GM19467 (cell line): ENCODE measurements around the gene EML3.
"Not testable (repeated sequence)": the region's sequence is repeated elsewhere in the genome, so short reads cannot be mapped to it uniquely, and the experiment has no call there.

Experiments used
- ATAC-seq: cut with Tn5 transposase; IDR thresholded peaks from one replicate; pipeline ENCODE4 v1.9.1; 2021; ENCODE audit warnings: mild to moderate bottlenecking, moderate library complexity; ENCODE audit not compliant: unreplicated experiment

Gene EML3

DNA sequence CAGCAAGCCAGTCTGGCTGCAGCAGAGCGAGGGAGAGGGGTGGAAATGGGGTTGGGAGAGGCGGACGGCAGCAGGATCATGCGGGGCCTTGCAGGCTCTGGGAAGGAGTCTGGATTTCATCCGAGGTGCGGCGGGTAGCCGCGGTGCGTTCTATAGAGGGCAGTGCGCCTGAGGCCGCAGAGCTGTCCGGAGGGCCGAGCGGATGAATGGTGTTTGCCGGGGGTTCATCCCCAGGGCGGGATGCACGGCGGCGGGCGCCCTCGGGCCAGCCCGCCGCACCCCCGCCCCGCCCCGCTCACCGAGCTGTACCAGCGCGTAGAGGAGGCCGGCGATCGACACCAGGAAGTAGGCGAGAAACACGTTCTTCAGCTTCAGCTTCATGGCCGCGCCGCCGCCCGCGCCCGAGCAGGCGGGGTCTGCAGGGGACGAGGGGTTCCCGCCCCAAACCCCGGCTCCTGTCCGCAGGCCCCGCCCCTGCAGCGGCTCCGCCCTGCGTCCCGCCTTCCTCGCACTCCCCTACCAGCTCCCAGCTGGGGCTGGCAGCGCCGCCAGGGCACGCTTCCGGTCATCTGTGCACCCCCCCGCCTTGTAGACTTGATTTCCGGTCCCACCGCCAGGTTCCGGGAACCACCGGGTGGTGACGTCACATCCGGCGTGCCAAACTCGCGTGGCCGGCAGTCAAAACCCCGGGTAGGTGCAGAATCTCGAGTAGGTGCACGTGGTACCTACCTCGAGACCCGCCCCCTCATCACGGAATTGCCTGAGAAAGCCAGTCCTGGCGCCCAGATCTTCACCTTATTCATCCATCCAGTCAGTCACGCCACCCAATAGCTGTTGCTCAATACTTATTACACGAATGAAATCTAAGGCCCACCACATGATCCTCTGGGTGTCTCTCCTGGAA lies 9.2 kb upstream of the EML3 start, which contains the start of gene B3GAT3:
Gene B3GAT3, minus strand, starts transcription at position 420 of the 904 bp plus-strand sequence. Its CDS starts 39 bp downstream, at position 381.
- peak; percentile 90 for ATAC-seq

DNA sequence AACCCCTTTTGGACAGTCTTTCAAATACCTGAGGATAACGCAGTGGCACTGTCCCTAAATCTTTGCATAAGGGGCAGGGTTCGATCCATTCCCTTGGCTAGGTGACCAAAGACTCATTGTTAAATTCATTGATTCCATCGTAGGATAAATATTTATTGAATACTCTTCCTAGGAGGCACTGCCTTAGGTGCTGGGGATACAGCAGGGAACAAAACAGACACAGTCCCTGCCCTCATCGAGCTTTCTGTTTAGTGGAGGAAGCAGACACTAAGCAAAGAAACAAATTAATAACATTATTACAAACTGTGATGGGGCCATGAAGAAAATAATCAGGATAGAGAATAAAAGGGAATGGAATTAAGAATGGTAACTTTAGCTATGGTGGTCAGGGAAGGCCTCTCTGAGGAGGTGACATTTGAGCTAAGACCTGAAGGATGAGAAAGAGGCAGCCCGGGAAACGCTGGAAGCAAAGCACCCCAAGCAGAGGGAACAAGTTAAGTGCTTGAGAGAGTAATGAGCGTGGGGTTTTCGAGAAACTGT lies 8.5 kb upstream of the EML3 start:
- ATAC-seq, result no peak

DNA sequence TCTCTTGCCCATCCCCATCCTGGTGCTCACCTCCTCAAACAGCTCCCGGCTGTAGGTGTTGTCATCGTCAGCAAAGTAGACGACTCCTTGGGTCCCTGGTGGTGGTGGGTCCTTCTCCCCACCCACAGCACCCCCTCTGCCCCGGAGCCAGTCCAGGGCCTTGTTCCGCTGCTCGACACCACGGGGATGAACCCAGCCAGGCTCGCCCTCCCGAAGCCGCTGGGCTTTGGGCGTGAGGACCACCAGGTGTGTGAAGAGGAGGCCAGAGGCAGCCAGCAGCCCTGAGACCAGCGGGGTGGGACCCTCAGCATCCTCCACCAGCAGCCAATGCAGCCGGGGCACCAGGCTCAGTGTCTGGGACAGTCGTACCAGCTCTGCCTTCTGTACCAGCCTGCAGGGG lies 4.4 kb upstream of the EML3 start:
- not testable (repeated sequence) for ATAC-seq

DNA sequence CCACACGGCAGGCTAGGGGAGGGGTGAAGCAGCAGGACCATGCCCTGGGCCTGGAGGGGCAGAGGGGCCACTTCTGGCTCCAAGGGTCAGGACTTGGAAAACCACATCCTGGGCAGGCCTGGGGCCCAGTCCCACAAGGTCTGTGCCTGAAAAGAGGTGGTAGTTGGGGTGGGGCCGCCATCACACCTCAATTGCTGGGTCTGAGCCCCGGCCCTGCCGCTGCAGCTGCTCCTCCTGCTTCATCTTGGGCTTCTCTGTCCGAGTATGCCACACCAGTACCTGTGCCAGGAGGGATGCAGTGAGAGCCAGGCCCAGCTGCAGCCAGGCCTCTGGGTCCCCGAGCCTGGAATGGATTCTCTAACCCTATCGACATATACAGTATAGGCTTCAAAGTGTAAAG lies 2.9 kb upstream of the EML3 start:
- no peak for ATAC-seq

DNA sequence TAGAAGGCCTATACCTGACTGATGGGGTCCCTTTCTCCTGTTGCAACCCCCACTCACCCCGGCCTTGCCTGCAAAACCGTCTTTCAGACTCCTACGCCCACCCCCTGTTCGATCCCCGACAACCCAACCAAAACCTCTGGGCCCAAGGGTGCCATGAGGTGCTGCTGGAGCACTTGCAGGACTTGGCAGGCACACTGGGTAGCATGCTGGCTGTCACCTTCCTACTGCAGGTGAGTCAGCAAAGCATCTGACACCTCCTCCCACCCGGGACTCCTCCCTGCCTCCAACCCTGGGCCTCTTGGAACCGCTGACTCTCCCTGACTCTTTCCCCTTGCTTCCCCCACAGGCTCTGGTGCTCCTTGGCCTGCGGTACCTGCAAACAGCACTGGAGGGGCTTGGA lies 1.7 kb upstream of the EML3 start:
- no peak for ATAC-seq

DNA sequence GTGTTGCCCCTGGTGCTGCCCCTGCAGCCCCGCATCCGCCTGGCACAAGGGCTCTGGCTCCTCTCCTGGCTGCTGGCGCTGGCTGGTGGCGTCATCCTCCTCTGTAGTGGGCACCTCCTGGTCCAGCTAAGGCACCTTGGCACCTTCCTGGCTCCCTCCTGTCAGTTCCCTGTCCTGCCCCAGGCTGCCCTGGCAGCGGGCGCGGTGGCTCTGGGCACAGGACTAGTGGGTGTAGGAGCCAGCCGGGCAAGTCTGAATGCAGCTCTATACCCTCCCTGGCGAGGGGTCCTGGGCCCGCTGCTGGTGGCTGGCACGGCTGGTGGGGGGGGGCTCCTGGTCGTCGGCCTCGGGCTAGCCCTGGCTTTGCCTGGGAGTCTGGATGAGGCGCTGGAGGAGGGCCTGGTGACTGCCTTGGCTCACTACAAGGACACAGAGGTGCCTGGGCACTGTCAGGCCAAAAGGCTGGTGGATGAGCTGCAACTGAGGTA lies 760 bp upstream of the EML3 start:
- ATAC-seq, result no peak

DNA sequence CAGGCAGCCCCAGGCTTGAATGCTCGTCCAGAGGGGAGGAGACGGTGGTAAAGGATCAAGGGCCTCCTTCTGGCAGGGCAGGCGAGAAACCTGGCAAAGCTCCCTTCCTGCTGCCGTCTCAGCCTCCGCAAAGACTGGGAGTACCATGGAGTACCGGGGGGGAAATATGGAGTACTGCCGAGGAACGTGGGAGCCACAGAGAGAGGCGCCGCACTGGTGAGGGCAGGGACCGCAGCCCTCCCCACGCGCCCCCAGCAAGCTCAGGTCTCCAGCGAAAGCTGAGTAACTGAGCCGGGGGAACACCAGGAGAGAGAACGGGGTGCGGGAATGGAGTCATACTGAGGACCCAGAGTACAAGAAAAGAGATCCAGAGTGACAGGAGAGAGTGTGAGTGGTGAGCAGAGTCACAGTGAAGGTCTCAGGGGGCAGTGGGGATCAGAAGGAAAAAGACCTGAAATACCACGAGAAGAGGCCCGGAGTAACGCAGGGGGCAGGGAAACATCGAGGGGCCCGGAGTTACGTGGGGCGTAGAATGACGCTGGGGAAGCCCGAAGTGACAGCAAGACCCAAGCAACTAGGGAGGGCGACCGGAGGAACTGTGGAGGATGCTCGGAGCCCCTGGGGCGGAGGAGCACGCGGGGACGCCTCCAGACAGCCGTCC lies 740 bp downstream of the EML3 start:
- ATAC-seq, result peak; percentile 15

DNA sequence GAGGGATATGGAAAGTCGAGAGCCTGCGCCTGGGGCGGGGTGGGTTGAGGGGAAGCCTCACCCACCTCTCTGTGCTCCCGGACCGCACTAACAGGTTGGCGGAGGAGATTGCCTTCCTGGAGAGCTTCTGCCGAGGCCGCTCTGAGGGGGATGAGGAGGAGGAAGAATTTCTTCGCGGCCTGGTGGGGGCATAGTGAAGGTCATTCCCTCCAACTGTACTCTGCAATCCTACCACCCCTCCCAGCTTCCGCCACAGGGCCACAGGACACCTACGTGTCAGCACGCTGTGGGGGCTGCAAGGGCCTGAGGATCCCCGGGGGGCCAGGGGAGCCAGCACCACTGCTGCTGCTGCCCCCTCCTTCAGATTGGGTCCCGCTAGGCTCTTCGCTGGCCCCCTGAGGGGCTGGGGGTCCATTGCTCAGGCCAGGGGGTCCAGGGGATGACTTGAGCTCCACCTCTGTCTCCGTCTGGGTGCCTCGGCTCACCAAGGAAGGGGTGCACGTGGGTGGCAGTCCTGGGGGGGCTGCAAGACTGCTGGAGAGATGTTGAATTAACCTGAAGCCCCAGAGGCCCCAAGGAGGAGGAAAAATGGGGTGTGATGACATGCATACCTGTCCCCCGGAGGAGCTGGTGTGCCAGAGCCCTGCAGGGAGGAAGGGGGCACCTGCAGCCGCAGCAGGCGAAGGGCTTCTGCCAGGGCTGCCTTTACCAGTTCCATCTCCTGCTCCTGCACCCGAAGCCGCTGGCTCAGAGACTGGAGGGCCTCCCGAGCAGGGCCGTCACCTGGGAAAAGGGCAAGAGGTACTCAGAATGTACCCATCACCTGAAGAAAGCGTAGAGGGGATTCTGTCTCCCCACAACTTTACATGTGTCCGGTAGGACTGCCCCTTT lies 1.5 kb downstream of the EML3 start:
- no peak for ATAC-seq

DNA sequence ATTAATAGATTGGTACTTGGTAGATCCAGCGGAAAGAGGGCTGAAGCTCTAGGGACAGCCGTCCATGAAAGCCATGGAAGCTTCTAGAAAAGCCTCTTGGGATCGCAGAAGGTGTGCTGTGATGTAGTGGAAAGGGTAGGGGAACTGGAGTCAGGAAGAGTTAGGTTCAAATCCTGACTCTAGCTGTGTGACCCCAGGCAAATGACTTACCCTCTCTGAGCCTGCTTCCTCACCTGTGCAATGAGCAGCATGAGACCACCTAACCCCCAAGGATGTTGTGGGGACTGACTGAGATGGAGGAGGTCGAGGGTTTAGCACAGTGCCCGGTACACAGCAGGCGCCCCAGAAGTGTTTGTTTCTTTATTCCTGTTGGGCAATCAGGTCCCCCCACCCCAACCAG lies 2.2 kb downstream of the EML3 start:
- no peak for ATAC-seq

DNA sequence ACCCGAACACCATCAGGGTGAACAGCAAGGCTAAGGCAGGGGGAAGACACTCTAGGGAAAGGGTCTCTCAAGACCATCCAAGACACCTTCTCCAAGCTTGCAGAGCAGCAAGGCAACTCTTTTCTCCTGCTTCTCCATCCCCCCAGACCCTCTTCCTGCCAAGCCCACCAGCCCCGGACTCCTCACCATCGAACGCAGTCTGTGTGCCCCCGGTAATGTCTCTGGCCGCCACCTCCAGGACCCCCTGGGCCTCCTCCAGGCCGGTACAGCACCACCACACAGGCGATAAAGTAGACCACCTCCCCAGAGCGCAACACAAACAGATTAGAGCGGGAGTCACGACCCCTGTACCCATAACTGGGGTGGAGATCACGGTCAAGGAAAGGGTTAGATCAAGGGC lies 3.8 kb downstream of the EML3 start:
- no peak for ATAC-seq

DNA sequence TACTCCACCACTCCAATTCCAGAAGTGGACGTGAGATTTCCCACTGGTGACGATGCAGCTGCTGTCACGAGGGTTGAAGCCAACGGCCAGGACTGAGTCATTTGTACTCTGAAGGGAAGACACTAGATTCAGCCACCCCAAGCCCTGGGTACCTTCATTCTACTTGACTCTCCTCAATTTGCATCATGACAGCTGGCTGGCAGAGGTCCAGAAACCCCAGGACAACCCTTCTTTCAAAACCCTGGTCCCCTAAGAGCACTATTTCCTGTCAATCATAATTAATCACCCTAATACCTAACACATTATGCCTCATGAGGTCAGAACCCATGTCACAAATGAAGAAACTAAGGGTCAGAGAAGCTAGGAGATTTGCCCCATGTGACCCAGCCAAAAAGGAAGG lies 4.9 kb downstream of the EML3 start:
- no peak for ATAC-seq

DNA sequence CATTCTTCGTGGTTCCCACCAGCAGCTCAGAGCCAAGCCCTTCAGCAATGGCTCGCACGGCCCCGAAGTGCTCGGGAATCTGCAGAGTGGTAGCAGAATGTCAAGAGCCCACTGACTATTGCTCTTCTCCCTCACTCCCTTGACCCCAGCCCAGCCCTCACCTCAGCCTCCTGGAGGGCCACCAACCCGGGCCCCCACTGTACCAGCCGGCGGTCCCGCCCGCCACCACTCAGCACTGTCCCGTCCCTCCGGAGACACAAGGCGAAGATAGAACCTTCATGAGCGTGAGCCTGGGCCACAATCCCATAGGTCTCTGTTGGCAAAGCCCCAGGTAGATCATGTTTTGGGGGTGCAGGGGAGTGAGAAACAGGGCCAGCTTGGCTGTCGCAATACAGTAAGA lies 6.7 kb downstream of the EML3 start:
- ATAC-seq, result no peak

DNA sequence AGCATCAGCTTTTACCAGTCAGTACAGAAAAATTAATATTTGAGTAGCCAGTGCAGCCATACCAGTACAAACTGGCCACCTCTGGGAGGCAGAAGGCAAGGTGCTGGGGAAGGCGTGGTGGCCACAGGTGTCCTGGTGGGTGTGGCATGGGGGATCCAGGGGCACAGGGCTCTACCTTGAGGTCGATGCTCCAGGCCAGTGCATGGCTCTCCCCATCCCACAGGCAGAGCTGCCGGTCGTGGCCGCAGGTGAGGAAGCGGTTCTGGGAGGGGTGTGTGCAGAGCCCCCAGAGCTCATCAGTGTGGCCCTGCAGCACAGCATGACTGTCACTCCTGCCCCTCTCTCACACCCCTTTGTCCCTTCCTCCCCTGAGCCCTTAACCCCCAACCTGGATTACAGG lies 7.1 kb downstream of the EML3 start:
- ATAC-seq, result no peak

DNA sequence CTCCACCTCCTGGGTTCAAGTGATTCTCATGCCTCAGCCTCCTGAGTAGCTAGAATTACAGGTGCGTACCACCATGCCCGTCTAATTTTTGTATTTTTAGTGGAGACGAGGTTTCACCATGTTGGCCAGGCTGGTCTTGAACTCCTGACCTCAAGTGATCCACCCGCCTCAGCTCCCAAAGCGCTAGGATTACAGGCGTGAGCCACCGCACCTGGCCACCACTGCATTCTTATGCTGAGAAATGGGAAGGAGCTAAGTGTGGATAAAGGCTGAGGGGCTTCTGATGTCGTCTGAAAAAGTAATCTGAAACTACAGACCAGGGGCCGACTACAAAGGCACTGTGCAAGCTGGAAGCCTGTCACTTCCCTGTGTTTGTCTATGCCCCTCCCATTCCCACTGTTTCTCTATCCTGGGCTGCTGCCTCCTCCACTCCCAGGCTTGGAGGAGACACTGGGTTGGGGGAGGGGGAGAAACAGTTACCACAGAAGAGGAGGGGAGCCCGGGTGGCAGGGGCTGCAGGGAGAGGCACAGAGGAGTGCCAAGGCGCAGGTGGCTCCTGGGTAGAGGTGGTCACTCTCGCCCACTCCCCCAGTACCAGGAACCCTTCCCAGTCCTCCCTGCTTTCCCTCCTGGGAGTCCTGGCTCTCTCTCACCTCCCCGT lies 8.0 kb downstream of the EML3 start:
- no peak for ATAC-seq

DNA sequence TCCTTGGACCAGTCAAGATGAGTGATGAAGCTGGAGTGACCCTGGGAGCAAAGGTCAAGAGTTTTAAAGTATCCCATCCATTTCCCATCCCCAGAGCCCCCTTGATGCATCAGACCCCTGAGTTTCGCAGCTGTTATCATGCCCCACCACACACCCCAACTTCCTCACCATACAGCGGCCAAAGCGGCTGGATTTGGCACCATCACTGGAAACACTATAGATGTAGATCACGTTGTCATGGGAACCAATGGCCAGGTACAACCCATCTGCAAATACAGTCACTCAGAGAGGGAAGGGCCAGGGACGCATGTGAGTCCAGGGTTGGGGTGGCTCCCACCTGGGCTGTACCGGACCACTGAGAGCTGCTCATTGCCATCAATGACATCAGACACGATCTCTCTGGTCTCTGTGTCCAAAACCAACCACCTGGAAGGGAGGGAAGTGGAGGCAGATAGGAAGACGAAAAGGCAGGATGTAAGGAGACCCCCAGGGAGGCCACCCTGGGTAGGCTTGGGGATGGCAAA lies 8.7 kb downstream of the EML3 start:
- ATAC-seq, result no peak

DNA sequence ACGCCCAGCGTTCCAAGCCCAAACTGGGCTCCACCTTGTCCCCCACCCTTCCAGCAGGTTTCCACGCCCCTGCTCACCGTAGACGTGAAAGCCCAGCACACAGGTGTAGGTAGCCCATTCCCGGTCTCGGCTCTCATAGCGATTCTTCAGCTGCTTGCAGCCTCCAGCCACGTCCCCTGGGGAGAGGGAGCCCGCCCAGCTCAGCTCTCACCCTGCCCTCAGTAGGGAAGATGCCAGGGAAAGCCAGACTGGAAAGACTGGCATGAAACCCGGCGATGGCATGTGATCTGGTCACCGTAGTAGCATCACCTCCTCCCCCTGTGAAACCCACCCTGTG lies 9.5 kb downstream of the EML3 start:
- no peak for ATAC-seq

DNA sequence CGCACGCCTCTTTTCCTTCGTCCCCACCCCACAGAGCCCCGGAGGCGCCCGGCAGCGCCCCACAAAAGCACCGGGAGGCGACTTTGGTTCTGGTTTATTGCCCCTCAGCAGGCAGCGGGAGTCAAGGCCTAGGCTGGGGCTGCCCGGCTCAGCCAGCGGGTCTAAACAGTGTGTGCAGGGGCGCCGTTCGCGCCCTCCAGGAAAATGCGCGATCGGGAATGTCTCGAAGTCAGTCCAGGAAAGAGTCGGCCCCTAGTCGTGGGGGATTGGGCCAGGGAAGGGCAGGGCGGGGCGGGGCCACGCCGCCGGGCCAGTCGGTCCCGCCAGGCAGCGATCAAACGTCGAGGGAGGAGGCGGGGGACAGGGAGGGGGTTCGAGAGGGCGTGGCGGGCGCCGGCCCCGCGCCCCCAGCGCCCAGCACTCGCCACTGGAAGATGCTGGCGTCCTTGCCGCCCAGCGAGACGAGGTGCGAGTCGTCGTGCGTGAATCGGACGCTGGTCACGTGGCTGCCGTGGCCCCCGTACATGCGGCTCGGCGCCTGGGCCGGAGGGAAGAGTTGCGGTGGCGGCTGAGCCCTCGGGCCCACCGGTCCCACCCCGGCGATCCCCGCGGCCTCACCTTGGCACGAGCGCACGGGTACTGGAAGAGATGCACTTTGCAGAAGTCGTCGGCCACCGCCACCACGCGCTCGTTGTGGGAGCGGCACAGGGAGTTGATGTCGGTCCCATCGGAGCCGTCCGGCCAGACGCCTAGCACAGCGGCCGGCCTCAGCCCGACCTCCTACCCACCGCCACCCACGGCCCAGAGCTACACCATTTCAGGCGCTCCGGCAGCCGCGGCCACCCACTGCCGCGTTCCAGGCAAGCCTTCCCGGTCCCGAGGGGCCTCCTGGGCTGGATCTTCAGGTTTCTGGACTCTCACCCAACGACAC lies 10.2 kb downstream of the EML3 start:
- ATAC-seq, result no peak

DNA sequence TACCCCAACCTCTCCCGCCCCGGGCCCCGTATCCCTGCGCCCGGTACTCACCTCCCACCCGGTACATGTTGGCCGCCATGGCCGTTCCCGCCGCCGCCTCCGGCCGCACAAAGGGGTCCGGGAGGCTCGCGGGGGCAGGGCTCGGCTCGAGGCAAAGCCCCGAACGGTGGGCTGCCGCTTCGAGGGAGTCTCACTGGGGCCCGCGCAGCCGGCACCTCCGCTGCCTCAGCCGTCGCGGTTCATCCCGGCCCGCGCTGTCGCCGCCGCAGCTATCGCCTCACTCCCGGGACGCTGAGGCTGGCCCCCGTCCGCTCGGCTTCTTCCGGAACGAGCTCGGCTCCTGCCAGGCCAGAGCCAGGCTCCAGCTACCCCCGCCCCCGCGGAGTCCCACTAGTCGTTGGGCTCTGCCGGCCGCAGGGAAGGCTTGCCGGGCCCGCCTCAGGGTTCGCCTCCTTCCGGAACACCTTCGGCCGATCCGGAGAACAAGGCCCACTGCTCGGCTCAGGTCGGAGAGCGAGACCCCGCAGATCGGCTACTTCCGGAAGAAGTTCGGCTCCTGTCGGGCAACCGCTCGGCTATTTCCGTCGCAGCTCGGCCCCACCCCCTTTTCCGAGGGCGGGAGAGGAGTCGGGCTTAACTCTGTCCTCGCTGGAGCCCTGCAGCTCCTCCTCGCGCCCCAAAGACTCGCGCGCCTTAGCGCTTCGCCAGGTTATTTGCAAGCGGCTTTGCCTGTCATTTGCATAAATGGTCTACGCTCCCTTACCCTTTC lies 11.0 kb downstream of the EML3 start, which contains the start of gene MTA2:
Gene MTA2, minus strand, starts transcription at position 494 of the 769 bp plus-strand sequence. Its CDS starts 415 bp downstream, at position 79.
- peak; percentile 73 for ATAC-seq

DNA sequence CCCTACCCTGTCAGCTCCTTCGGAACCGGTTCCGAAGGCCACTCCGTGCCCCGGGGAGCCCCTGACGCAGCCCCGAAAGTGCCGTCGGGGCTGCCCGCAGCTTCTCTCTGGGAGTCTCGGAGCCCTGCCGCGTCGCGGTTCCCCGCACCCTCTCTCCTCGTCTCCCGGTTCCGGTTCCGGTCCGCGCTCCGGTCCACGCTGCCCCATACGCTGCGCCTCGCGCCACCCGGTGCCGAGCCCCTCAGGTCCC lies 11.5 kb downstream of the EML3 start:
- peak; percentile 5 for ATAC-seq
